GM19438 (cell line): Measurements from ENCODE around the gene TMEM220.
"Not testable (repeated sequence)": the region's sequence is repeated elsewhere in the genome, so short reads cannot be mapped to it uniquely, and the experiment has no call there.

ENCODE experiments used
- ATAC-seq: cut with Tn5 transposase; IDR thresholded peaks from one replicate; pipeline ENCODE4 v1.9.1; 2021; ENCODE audit warnings: low read depth; ENCODE audit not compliant: unreplicated experiment

The TMEM220 gene

GRCh38 chr17:10731408-10731879 is 1.6 kb upstream of the TMEM220 start:
- no peak for ATAC-seq

DNA sequence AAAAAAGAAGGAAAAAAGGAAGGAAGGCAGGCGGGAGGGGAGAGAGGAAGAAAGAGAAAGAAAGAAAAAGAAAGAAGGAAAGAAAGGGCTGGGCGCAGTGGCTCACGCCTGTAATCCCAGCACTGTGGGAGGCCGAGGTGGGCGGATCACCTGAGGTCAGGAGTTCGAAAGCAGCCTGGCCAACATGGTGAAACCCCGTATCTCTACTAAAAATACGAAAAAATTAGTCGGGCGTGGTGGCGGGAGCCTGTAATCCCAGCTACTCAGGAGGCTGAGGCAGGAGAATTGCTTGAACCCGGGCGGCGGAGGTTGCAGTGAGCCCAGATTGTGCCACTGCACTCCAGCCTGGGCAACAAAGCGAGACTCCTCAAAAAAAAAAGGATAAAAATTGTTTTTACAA is 424 bp upstream of the TMEM220 start:
- not testable (repeated sequence) for ATAC-seq

DNA sequence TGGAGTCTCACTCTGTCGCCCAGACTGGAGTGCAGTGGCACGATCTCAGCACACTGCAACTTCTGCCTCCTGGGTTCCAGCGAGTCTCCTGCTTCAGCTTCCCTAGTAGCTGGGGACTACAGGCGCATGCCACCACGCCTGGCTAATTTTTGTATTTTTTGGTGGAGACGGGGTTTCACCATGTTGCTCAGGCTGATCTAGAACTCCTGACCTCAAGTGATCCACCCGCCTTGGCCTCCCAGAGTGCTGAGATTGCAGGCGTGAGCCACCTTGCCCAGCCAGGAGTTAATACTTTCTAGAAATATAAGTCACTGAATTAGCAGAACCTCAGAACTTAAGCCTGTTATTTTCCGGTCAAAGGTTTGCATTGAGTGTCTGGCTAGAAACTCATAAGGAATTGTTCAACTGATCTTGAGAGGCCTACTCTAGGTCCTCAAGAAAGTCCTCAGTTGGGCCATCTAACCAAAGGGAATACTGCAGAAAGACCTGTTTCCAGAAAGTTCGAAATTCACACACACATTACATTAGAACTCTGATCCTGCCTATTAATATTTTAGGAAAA is 1.4 kb downstream of the TMEM220 start:
- ATAC-seq = no peak

GRCh38 chr17:10727192-10727591 is 2.6 kb downstream of the TMEM220 start:
- no peak for ATAC-seq

- no peak for ATAC-seq
Measured at GRCh38 chr17:10726196-10726595, 3.6 kb downstream of the TMEM220 start.

- ATAC-seq = no peak
Measured at GRCh38 chr17:10725262-10725661, 4.6 kb downstream of the TMEM220 start.

- ATAC-seq = no peak
Measured at GRCh38 chr17:10724546-10725195, 5.2 kb downstream of the TMEM220 start.

GRCh38 chr17:10718547-10718946 is 11.3 kb downstream of the TMEM220 start:
- ATAC-seq = no peak

DNA sequence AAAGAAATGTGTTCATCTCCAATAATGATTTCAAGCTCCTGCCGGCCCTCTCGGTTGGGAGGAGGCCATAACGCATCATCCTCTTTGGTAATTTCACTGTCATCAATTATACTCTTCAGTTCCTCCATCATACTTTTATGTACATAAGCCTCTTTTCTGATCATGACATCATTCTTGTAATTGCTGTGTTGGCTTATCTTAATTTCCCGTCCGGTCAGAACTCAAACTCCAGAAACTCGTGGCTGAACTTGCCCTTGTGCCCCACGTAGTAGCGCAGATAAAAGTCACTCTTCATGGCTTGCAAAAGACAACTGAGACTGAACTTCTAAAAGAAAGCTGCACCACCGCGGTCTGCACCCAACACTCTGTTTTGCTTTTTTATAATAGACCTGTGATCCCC is 13.6 kb downstream of the TMEM220 start:
- ATAC-seq = no peak

- no peak for ATAC-seq
Measured at GRCh38 chr17:10713318-10713717, 16.5 kb downstream of the TMEM220 start.

DNA sequence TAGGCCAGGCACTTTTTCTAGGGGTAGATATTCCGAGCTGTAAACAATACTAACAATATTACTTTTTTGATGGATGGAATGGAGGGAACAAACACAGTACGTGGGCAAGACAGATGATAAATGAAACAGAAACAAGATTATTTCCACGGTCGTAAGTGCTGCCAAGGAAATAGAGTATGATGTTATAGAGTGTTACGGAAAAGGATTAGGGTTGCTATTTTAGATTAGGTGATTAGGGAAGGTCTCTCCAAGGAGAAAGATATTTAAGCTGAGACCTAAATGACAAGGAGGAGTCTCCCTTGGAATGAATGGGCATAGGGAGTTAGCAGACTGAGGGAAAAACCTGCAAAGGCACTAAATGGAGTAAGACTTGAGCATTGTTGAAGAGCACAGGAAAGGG is 24.1 kb downstream of the TMEM220 start:
- ATAC-seq = no peak

- no peak for ATAC-seq
Measured at GRCh38 chr17:10702574-10702973, 27.2 kb downstream of the TMEM220 start.

GRCh38 chr17:10699856-10700255 is 30.0 kb downstream of the TMEM220 start:
- ATAC-seq = no peak

DNA sequence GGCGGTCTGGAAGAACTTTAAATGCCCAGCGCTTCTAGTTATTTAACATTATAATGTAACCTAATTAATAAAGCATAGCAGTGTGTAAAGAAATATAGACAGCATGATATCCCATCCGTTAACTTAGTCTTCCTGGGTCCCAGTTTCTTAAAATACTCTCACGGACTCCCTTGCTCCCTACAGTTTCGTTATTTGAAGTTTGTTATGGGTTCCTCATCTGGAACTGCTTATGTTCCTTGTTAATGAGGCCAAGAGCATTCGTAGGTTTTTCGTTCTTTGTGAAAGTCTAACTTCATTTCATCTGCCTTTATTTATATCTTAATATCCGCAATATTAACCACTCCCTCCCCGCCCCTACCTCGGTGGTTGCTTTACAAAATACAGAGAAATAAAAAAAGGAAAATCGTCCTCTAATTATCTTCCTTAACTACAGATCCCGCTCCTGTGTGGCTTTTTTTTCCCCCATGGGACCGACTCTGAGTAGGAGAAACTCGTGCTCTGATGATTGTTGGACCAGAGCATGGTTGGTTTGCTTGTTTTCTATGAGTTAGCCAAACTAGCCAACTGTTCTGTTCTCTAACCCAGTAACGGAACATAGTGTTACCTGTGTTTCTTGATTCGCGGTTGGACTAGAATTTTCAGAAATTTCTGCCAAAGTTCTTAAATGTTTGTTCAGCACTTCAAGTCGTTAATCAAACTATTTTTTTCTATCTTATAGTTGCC is 31.6 kb downstream of the TMEM220 start:
- ATAC-seq = no peak

GRCh38 chr17:10697092-10698081 is 32.4 kb downstream of the TMEM220 start, which contains the start of the genes ADPRM and SCO1:
Gene ADPRM, plus strand, starts transcription at chr17:10697594. Its CDS starts 7,333 bp downstream, at chr17:10704927.
Gene SCO1, minus strand, starts transcription at chr17:10697533. Its CDS starts 26 bp downstream, at chr17:10697507.
- ATAC-seq = peak; percentile 95

DNA sequence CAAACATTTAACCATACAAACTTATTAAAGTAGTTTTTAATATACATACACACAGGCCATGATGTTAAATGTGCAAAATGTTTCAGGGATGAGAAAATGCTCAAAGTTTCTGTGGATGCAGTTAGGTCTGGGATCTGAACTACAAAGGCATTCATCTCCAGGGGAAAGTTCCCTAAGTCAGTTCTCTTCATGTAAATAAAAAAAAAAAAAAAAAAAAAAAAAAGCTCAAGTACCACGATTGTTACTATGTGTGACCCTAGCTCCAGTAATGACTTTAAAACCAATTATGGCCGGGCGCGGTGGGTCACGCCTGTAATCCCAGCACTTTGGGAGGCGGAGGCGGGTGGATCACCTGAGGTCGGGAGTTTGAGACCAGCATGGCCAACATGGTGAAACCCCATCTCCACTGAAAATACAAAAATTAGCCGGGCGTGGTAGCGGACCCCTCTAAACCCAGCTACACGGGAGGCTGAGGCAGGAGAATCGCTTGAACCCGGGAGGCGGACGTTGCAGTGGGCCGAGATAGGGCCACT is 33.9 kb downstream of the TMEM220 start:
- not testable (repeated sequence) for ATAC-seq

DNA sequence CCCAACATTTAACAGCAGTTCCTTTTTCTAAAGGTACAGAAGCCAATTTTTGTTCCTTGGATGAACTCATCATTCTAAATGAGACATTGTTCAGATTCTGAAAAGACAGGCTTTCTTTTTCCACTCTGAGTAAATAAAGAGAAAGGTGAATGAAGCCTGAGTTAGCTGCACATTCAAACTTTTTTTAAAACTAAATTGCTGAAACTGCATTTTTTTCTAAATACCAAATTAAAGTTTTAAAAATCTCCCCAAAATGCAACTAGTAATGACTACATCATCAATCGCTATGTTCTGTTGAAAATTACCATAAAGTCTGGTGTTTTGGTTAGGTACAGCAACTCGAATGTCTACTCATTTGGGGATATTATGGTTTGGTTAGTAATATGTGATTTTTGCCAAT is 42.3 kb downstream of the TMEM220 start:
- ATAC-seq = no peak

DNA sequence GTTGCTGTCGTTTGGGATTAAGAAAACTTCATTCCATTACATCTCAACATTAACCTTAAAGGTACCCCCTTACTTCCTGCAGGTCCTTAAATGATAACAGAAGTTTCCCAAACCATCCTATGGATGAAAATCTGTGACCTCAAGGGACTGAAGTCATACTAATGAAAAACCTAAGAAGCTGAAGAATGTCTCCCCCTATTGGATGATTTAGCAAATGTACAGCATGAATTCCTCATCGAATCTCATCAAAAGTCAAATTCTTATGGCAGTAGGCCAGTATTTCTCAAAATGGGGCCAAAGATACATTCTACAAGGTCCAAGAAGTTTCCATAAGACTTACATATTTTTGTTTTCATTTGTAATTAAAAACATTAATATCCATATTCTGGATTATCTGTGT is 46.0 kb downstream of the TMEM220 start:
- ATAC-seq = no peak

DNA sequence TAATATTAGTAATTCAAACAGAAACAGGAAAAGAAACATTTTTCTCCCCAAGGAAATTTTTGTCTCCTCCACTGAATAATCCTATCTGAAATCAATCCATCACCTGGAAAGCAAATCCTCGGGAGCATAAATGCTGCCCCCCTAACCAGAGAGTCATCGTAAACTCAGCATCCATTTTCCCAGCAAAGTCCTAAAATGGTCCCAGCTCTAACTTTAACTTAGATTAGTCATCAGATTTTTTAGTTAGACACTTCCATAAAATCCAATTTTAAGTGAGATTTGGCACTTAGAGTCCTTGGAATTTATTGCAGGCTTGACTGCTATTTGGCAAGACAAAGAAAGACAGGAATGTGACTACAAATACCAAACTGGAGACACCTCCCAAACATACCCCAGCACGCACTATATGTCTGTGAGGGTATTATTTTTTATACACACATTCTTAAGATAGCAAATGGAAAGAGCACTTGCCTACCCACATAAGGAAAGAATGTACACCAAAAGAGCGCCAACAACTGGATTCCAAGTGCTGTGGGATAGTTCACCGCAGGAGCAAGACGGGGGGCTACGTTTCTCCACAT is 47.9 kb downstream of the TMEM220 start:
- ATAC-seq = no peak

- ATAC-seq = no peak
Measured at GRCh38 chr17:10674704-10675103, 55.1 kb downstream of the TMEM220 start.
